ENCODE data around the gene TRIM33. TPM values are rescaled to one million over a fixed set of nuclear protein-coding genes. Genes with fewer than 3 reads are reported as not detected.

TRIM33 gene
- total RNA-seq, 1 experiment from 2014 or later = 53.8 TPM

GRCh38 chr1:114436799-114437198 lies 74.2 kb downstream of the TRIM33 start:
- no peak overlapping the region for H4K8ac ChIP-seq (replicated peaks; ENCODE audit: insufficient read length, low read depth, low read length)
- H2AK5ac ChIP-seq (ENCODE audit: insufficient read length, low read length) = no peak overlapping the region
- Mint-ChIP-seq H3K36me3 (ENCODE audit: insufficient read depth in 1 of 3, low read depth in 3 of 3) (peaks cover 2 to 20% (median 20%) of the 10 kb centered on the region in 3 experiments; a peak in 5 of 7 replicates), H3K9me3 (no peaks in the 10 kb centered on the region), H3K4me1 (peaks cover 2% of the 10 kb centered on the region in 2 experiments; a peak in 2 of 4 replicates), H3K27ac (0 out of 7 replicates have a peak overlapping the region, but pooled peaks of 1 of the 3 experiments have one; percentile 24), H3K4me3 (no peak overlapping the region), H3K27me3 (ENCODE audit: low read depth) (no peaks in the 10 kb centered on the region)
- H4K20me1 ChIP-seq (ENCODE audit: control insufficient read depth, insufficient read depth, insufficient read length) = no peaks in the 10 kb centered on the region
- no peaks in the 10 kb centered on the region for H3K27me3 ChIP-seq (ENCODE audit: insufficient read depth, low read length)
- H3K79me1 ChIP-seq (ENCODE audit: insufficient read depth, low read depth, low read length, poor library complexity, severe bottlenecking) = peaks cover 3% of the 10 kb centered on the region
- H3K14ac ChIP-seq (ENCODE audit: insufficient read depth, low read length) = no peak overlapping the region
- H3K4ac ChIP-seq (ENCODE audit: low read depth, low read length) = no peak overlapping the region
- H4K91ac ChIP-seq (ENCODE audit: insufficient read length, low read depth, low read length) = no peak overlapping the region
- DNase-seq = no peak
- TF ChIP-seq CTCF (conservative IDR thresholded peaks at IDR 0.05) = no peak
- no peak overlapping the region for H3K4me2 ChIP-seq (ENCODE audit: insufficient read depth, insufficient read length, low read length)
- no peaks in the 10 kb centered on the region for H3K9me3 ChIP-seq (ENCODE audit: control insufficient read depth, low read depth, low read length)
- H2AFZ ChIP-seq (ENCODE audit: low read length) = no peak overlapping the region
- no peak overlapping the region for H4K5ac ChIP-seq (ENCODE audit: insufficient read length, low read depth, low read length)
- H2BK20ac ChIP-seq (ENCODE audit: low read depth, low read length, poor library complexity, severe bottlenecking) = no peak overlapping the region
- H3K18ac ChIP-seq (ENCODE audit: insufficient read length, low read depth, low read length) = no peak overlapping the region
- no peak overlapping the region for H3K27ac ChIP-seq (ENCODE audit: insufficient read length, low read depth, low read length)
- H3K23me2 ChIP-seq (ENCODE audit: insufficient read length, low read depth, low read length, poor library complexity, severe bottlenecking) = no peaks in the 10 kb centered on the region
- no peaks in the 10 kb centered on the region for H3K79me2 ChIP-seq (ENCODE audit: insufficient read depth, low read length)
- no peak overlapping the region for H3K23ac ChIP-seq (ENCODE audit: insufficient read length, low read depth, low read length)
- WGBS (ENCODE audit: extremely low coverage, insufficient read length, low lambda C conversion rate) = no CpG with 5 or more reads among the region's 3 CpGs
- H3K9ac ChIP-seq (ENCODE audit: extremely low read depth, insufficient read length, low read length) = no peak overlapping the region
- H3K4me1 ChIP-seq (ENCODE audit: insufficient read depth, low read length) = no peaks in the 10 kb centered on the region
- no peak overlapping the region for H3T11ph ChIP-seq (ENCODE audit: low read length)
- no peak overlapping the region for H3K56ac ChIP-seq (ENCODE audit: insufficient read length, low read depth, low read length)
- no peak overlapping the region for H2BK15ac ChIP-seq (ENCODE audit: low read depth, low read length)
- H2BK5ac ChIP-seq (ENCODE audit: insufficient read length, low read length) = no peak overlapping the region
- H2BK120ac ChIP-seq (ENCODE audit: low read depth, low read length, poor library complexity, severe bottlenecking) = no peak overlapping the region
- H2BK12ac ChIP-seq (ENCODE audit: insufficient read length, low read depth, low read length) = no peak overlapping the region

Data from H9 (cell line).